Neuronal stem cell (in vitro differentiated cells): ENCODE data around the gene CYP4A22. TPM values are rescaled to one million over a fixed set of nuclear protein-coding genes. Genes with fewer than 3 reads are reported as not detected.
"Not testable (repeated sequence)": the region's sequence is repeated elsewhere in the genome, so short reads cannot be mapped to it uniquely, and the experiment has no call there.

Experiments used
- DNase-seq: peaks from one replicate; pipeline ENCODE4 v3.0.0-alpha.2; 2013; ENCODE audit warnings: low spot score
- H2AFZ ChIP-seq: one replicate; pipeline ENCODE4 v1.6.1; 2013; ENCODE audit warnings: mild to moderate bottlenecking, low read length, inconsistent platforms
- H2AK5ac ChIP-seq: 2 replicates; pipeline ENCODE4 v1.6.1; 2013; ENCODE audit warnings: low read depth, mild to moderate bottlenecking, inconsistent platforms, low read length, moderate library complexity, mixed read lengths
- H2BK120ac ChIP-seq: 2 replicates; pipeline ENCODE4 v1.6.1; 2013; ENCODE audit warnings: low read depth, mild to moderate bottlenecking, inconsistent platforms, low read length, moderate library complexity, mixed read lengths
- H2BK12ac ChIP-seq: one replicate; pipeline ENCODE4 v1.6.1; 2013; ENCODE audit warnings: low read length, inconsistent platforms
- H2BK15ac ChIP-seq: 2 replicates; pipeline ENCODE4 v1.6.1; 2013; ENCODE audit warnings: mild to moderate bottlenecking, low read length, inconsistent platforms, mixed read lengths
- H2BK5ac ChIP-seq: one replicate; pipeline ENCODE4 v1.6.1; 2013; ENCODE audit warnings: inconsistent platforms, mild to moderate bottlenecking, low read length, moderate library complexity
- H3K14ac ChIP-seq: one replicate; pipeline ENCODE4 v1.6.1; 2013; ENCODE audit warnings: low read length, inconsistent platforms
- H3K18ac ChIP-seq: 2 replicates; pipeline ENCODE4 v1.6.1; 2013; ENCODE audit warnings: low read length, inconsistent platforms
- H3K23ac ChIP-seq: 2 replicates; pipeline ENCODE4 v1.6.1; 2013; ENCODE audit warnings: low read depth, mild to moderate bottlenecking, mixed read lengths, low read length, inconsistent platforms; ENCODE audit not compliant: poor library complexity
- H3K27ac ChIP-seq: replicated peaks from 3 replicates; pipeline ENCODE4 v1.5.1; 2013; ENCODE audit warnings: low read length, inconsistent platforms
- H3K27me3 ChIP-seq, 3 experiments: 2 replicates each; pipeline ENCODE4 v1.6.1; 2013; ENCODE audit warnings: low read length in 3 of 3, mild to moderate bottlenecking in 2 of 3, inconsistent platforms in 1 of 3, low read depth in 1 of 3, mixed read lengths in 1 of 3, moderate library complexity in 1 of 3; ENCODE audit not compliant: control insufficient read depth in 3 of 3, insufficient read depth in 3 of 3
- H3K36me3 ChIP-seq, 2 donors: replicated peaks in 1 of 2; 2 replicates each; pipeline ENCODE4 v1.6.1; 2013; ENCODE audit warnings: low read length in 2 of 2; ENCODE audit not compliant: control insufficient read depth in 2 of 2, insufficient read depth in 2 of 2
- H3K4ac ChIP-seq: 2 replicates; pipeline ENCODE4 v1.6.1; 2013; ENCODE audit warnings: inconsistent platforms, mild to moderate bottlenecking, low read length, moderate library complexity
- H3K4me1 ChIP-seq, 2 donors: 1 replicate in 1 of 2; 2 replicates in 1 of 2; pipeline ENCODE4 v1.6.1; 2013; ENCODE audit warnings: low read length in 2 of 2, low read depth in 1 of 2; ENCODE audit not compliant: control insufficient read depth in 2 of 2, insufficient read depth in 1 of 2
- H3K4me2 ChIP-seq: one replicate; pipeline ENCODE4 v1.6.1; 2013; ENCODE audit warnings: mild to moderate bottlenecking, low read length, inconsistent platforms; ENCODE audit not compliant: insufficient read depth, poor library complexity, severe bottlenecking
- H3K4me3 ChIP-seq, 2 donors: 2 replicates each; pipeline ENCODE4 v1.5.1; 2013; ENCODE audit warnings: low read length in 2 of 2, mild to moderate bottlenecking in 2 of 2, inconsistent platforms in 1 of 2, moderate library complexity in 1 of 2
- H3K79me1 ChIP-seq: one replicate; pipeline ENCODE4 v1.6.1; 2013; ENCODE audit warnings: low read depth, mild to moderate bottlenecking, inconsistent platforms, low read length, moderate library complexity
- H3K9ac ChIP-seq: one replicate; pipeline ENCODE4 v1.6.1; 2013; ENCODE audit warnings: mild to moderate bottlenecking, low read depth, low read length, inconsistent platforms; ENCODE audit not compliant: poor library complexity
- H3K9me3 ChIP-seq, 2 donors: replicated peaks in 1 of 2; 2 replicates each; pipeline versions ENCODE3 to v1.6.1; 2013; ENCODE audit warnings: low read length in 2 of 2, mild to moderate bottlenecking in 2 of 2, inconsistent platforms in 1 of 2, low read depth in 1 of 2, mixed read lengths in 1 of 2, moderate library complexity in 1 of 2; ENCODE audit not compliant: control insufficient read depth in 2 of 2, insufficient read depth in 1 of 2
- H4K8ac ChIP-seq: one replicate; pipeline ENCODE4 v1.6.1; 2013; ENCODE audit warnings: low read depth, mild to moderate bottlenecking, inconsistent platforms, low read length, moderate library complexity
- H4K91ac ChIP-seq: one replicate; pipeline ENCODE4 v1.6.1; 2013; ENCODE audit warnings: low read length, low read depth, mild to moderate bottlenecking, inconsistent platforms; ENCODE audit not compliant: poor library complexity
- WGBS, 2 donors: extraction: QIAGEN DNeasy Blood & Tissue Kit; methylation state at CpG; one replicate each; pipeline ENCODE4 v1.1.7; 2013; ENCODE audit warnings: missing lambda C conversion rate in 2 of 2, mixed read lengths in 1 of 2; ENCODE audit not compliant: insufficient read length in 2 of 2, insufficient replicate concordance in 1 of 2; ENCODE audit errors: extremely low coverage in 2 of 2; 5-methylcytosine and 5-hydroxymethylcytosine counted together
- polyA plus RNA-seq, 2 experiments: library from polyadenylated mRNA; stranded (reverse); fragments of 200-250 nt; gene quantifications; one replicate each; pipeline ENCODE4 v1.2.3, GENCODE V29; 2013

The CYP4A22 gene
- not detected for polyA plus RNA-seq (2013, experiment 1 of 2)
- polyA plus RNA-seq (2013, experiment 2 of 2) = not detected

DNA sequence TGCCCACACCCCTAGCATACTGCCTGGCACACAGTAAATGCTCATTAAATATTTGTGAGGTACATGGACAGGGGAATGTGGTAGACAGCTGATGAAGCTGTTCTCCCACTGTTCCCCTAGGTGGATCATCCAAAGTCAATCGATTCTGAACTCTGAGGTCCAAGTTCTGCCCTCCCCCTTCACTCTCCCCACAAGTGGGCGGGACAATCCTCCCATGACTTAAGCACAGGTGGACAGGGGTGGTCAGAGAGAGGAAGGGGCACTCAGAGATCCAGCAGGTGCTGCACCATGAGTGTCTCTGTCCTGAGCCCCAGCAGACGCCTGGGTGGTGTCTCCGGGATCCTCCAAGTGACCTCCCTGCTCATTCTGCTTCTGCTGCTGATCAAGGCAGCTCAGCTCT lies at the start of gene CYP4A22:
Gene CYP4A22, plus strand, starts transcription at position 244 of the 400 bp plus-strand sequence. Its CDS starts 45 bp downstream, at position 289.
- Histone ChIP-seq H3K9me3 (no peaks in the 10 kb centered on the region), H3K9ac (peak within 1 kb of the TSS; percentile 30), H2AK5ac (no peak within 1 kb of the TSS), H2BK5ac (no peak within 1 kb of the TSS), H3K36me3 (no peaks in the 10 kb centered on the region), H2BK15ac (no peak within 1 kb of the TSS), H2BK12ac (no peak within 1 kb of the TSS), H3K14ac (no peak within 1 kb of the TSS), H2BK120ac (no peak within 1 kb of the TSS), H3K79me1 (no peaks in the 10 kb centered on the region), H3K4me2 (no peak within 1 kb of the TSS), H3K18ac (peak within 1 kb of the TSS; percentile 57), H3K4me3 (no peak within 1 kb of the TSS), H3K23ac (peak within 1 kb of the TSS; percentile 57), H4K8ac (no peak within 1 kb of the TSS), H3K27ac (no peak within 1 kb of the TSS), H3K4me1 (no peaks in the 10 kb centered on the region), H4K91ac (no peak within 1 kb of the TSS), H3K4ac (no peak within 1 kb of the TSS), H2AFZ (no peak within 1 kb of the TSS), H3K27me3 (no peaks in the 10 kb centered on the region)
- no CpG with 5 or more reads among the region's 4 CpGs for WGBS, 2 donors
- no peak for DNase-seq

- H2BK5ac ChIP-seq, H3K9ac ChIP-seq, H2BK12ac ChIP-seq, H2AK5ac ChIP-seq, H3K27ac ChIP-seq, H3K36me3 ChIP-seq, H3K14ac ChIP-seq, H3K4me2 ChIP-seq, H3K79me1 ChIP-seq, H4K8ac ChIP-seq, H3K9me3 ChIP-seq, H2BK15ac ChIP-seq, H3K18ac ChIP-seq, H3K4ac ChIP-seq, H3K4me1 ChIP-seq, H3K4me3 ChIP-seq, H4K91ac ChIP-seq, H3K27me3 ChIP-seq, H2BK120ac ChIP-seq, H3K23ac ChIP-seq, H2AFZ ChIP-seq: not testable (repeated sequence)
- no CpG with 5 or more reads among the region's 3 CpGs for WGBS, 2 donors
- DNase-seq = peak; percentile 23
Measured at GRCh38 chr1:47089356-47089755, 47.9 kb upstream of the CYP4A22 start.

GRCh38 chr1:47091476-47091875 lies 45.8 kb upstream of the CYP4A22 start:
- H3K36me3 ChIP-seq, H4K91ac ChIP-seq, H2BK12ac ChIP-seq, H2AFZ ChIP-seq, H3K4me1 ChIP-seq, H3K14ac ChIP-seq, H3K27ac ChIP-seq, H3K9ac ChIP-seq, H3K4ac ChIP-seq, H2BK120ac ChIP-seq, H3K79me1 ChIP-seq, H3K9me3 ChIP-seq, H2BK5ac ChIP-seq, H2AK5ac ChIP-seq, H4K8ac ChIP-seq, H3K18ac ChIP-seq, DNase-seq, H3K23ac ChIP-seq, H3K4me3 ChIP-seq, H2BK15ac ChIP-seq, H3K4me2 ChIP-seq, H3K27me3 ChIP-seq: not testable (repeated sequence)
- WGBS, 2 donors = no CpG with 5 or more reads among the region's 3 CpGs

GRCh38 chr1:47104816-47105215 lies 32.4 kb upstream of the CYP4A22 start:
- H3K23ac ChIP-seq = no peak overlapping the region
- no peaks in the 10 kb centered on the region for H3K9me3 ChIP-seq
- no peak overlapping the region for H3K14ac ChIP-seq
- H2AFZ ChIP-seq = no peak overlapping the region
- H4K8ac ChIP-seq = no peak overlapping the region
- H3K36me3 ChIP-seq = no peaks in the 10 kb centered on the region
- H2BK12ac ChIP-seq = no peak overlapping the region
- H3K4ac ChIP-seq = no peak overlapping the region
- no peak overlapping the region for H2BK120ac ChIP-seq
- H2BK15ac ChIP-seq = no peak overlapping the region
- H3K27me3 ChIP-seq = no peaks in the 10 kb centered on the region
- no peak overlapping the region for H2AK5ac ChIP-seq
- H3K9ac ChIP-seq = no peak overlapping the region
- H3K4me1 ChIP-seq = no peaks in the 10 kb centered on the region
- H3K79me1 ChIP-seq = no peaks in the 10 kb centered on the region
- no peak overlapping the region for H3K4me2 ChIP-seq
- no peak overlapping the region for H4K91ac ChIP-seq
- no peak overlapping the region for H3K4me3 ChIP-seq
- no CpG with 5 or more reads among the region's 3 CpGs for WGBS, 2 donors
- H3K18ac ChIP-seq = no peak overlapping the region
- no peak overlapping the region for H2BK5ac ChIP-seq
- DNase-seq = no peak
- H3K27ac ChIP-seq = no peak overlapping the region
